Calu3 (cell line): ENCODE measurements around the gene APBA2. TPM values are rescaled to one million over a fixed set of nuclear protein-coding genes. Genes with fewer than 3 reads are reported as not detected.

Source experiments
- BruUV-seq: library from RNA; stranded (reverse); fragments of 400-500 nt; replicated peaks from 2 replicates; lab custom pipeline; 2021; lab: Mats Ljungman, UMichigan
- CTCF ChIA-PET: fragments of 300-600 bp; sonication (Branson Sonifier 250); formaldehyde crosslinking; loops from one replicate; lab custom pipeline; 2022; ENCODE audit warnings: antibody characterized with exemption; lab: Charles Lee
- DNase-seq: peaks from one replicate; pipeline ENCODE4 v3.0.0; 2022
- H3K27ac Mint-ChIP-seq: one replicate; pipeline ENCODE4 v1.8.0; 2022; ENCODE audit warnings: mixed read lengths; ENCODE audit not compliant: unreplicated experiment
- H3K27me3 Mint-ChIP-seq: one replicate; pipeline ENCODE4 v1.8.0; 2022; ENCODE audit warnings: mixed read lengths; ENCODE audit not compliant: unreplicated experiment
- H3K36me3 Mint-ChIP-seq: one replicate; pipeline ENCODE4 v1.8.0; 2022; ENCODE audit warnings: mild to moderate bottlenecking, moderate library complexity, mixed read lengths; ENCODE audit not compliant: insufficient read depth, unreplicated experiment
- H3K4me1 Mint-ChIP-seq: one replicate; pipeline ENCODE4 v1.8.0; 2022; ENCODE audit warnings: mild to moderate bottlenecking, low read depth, mixed read lengths; ENCODE audit not compliant: unreplicated experiment
- H3K4me3 Mint-ChIP-seq: one replicate; pipeline ENCODE4 v1.8.0; 2022; ENCODE audit warnings: mild to moderate bottlenecking, low read depth, moderate library complexity, mixed read lengths; ENCODE audit not compliant: unreplicated experiment
- H3K9me3 Mint-ChIP-seq: one replicate; pipeline ENCODE4 v1.8.0; 2022; ENCODE audit warnings: low read depth, mixed read lengths; ENCODE audit not compliant: unreplicated experiment
- CTCF ChIP-seq: fragments of 200-600 bp; IDR thresholded peaks from one replicate; pipeline ENCODE4 v1.8.0; 2022; ENCODE audit warnings: antibody characterized with exemption; ENCODE audit not compliant: unreplicated experiment
- intact Hi-C: fragments of 100-400 bp; cut with micrococcal nuclease; formaldehyde crosslinking; loops from one replicate; pipeline ENCODE4 v1.10.0; 2022; ENCODE audit not compliant: unreplicated experiment
- total RNA-seq: library from RNA; stranded (reverse); gene quantifications from 2 replicates; pipeline ENCODE4 v1.2.3, GENCODE V29; 2022

The APBA2 gene
- total RNA-seq, 1 experiment from 2014 or later, result not detected

DNA sequence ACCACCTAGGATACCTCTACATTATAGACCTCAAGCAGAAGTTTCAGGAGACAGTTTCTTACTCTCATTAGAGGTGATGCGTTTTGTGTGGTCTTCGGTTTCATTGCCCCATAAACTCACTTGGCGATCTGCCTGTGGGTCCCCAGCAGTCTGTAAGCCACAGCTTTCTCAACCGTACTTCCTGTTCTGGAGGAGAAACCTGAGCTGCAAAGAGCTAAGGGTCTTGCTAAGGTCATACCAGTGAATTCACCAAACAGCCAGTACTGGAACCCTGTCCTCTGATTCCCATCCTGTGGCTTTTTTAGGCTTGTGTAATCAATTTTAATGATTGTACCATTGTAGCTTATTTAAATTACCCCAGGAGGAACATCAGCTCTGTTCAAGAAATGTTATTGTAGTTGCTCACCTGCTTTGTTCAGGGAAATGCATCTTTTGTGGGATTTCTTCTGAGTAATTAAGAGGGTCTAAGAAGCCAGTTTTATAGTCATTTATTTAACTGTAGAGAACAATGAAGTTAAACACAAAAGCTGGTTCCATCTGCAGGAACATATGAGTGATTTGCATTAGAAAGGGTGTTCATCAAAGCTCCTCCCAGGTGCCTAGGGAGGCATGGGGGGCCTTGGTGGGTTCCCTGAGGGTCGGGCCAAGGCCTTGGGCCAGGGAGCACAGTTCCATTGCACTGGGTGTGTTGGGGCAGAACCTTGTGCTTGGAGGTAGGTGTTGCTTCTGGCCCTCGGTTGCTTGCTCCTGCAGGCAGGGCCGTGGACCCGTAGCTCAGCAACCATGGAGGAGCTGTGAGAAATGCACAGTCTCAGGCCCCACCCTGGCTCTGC, 69.6 kb downstream of the APBA2 start:
- H3K27ac Mint-ChIP-seq, result no peak overlapping the region
- intact Hi-C loops, result no loop called here
- no peak for DNase-seq
- no peak overlapping the region for H3K4me3 Mint-ChIP-seq
- no peaks in the 10 kb centered on the region for H3K4me1 Mint-ChIP-seq
- BruUV-seq, result no TSS peak
- H3K9me3 Mint-ChIP-seq, result peaks cover 3% of the 10 kb centered on the region
- H3K27me3 Mint-ChIP-seq, result no peaks in the 10 kb centered on the region
- CTCF ChIA-PET, result no interaction called here
- no peaks in the 10 kb centered on the region for H3K36me3 Mint-ChIP-seq
- TF ChIP-seq CTCF, result no peak

- no peak for DNase-seq
- H3K27ac Mint-ChIP-seq, result no peak overlapping the region
- H3K4me3 Mint-ChIP-seq, result no peak overlapping the region
- CTCF ChIA-PET, result no interaction called here
- BruUV-seq, result no TSS peak
- no peaks in the 10 kb centered on the region for H3K4me1 Mint-ChIP-seq
- H3K36me3 Mint-ChIP-seq, result no peaks in the 10 kb centered on the region
- peaks cover 3% of the 10 kb centered on the region for H3K9me3 Mint-ChIP-seq
- intact Hi-C loops, result no loop called here
- TF ChIP-seq CTCF, result no peak
- H3K27me3 Mint-ChIP-seq, result no peaks in the 10 kb centered on the region
Observed at GRCh38 chr15:28955993-28956421, 70.2 kb downstream of the APBA2 start.

GRCh38 chr15:28956491-28956890, 70.7 kb downstream of the APBA2 start:
- H3K27me3 Mint-ChIP-seq, result no peaks in the 10 kb centered on the region
- CTCF ChIA-PET, result no interaction called here
- intact Hi-C loops, result no loop called here
- no peak overlapping the region for H3K27ac Mint-ChIP-seq
- no TSS peak for BruUV-seq
- H3K36me3 Mint-ChIP-seq, result no peaks in the 10 kb centered on the region
- no peak overlapping the region for H3K4me3 Mint-ChIP-seq
- no peaks in the 10 kb centered on the region for H3K4me1 Mint-ChIP-seq
- no peak for TF ChIP-seq CTCF
- H3K9me3 Mint-ChIP-seq, result peaks cover 3% of the 10 kb centered on the region
- no peak for DNase-seq

DNA sequence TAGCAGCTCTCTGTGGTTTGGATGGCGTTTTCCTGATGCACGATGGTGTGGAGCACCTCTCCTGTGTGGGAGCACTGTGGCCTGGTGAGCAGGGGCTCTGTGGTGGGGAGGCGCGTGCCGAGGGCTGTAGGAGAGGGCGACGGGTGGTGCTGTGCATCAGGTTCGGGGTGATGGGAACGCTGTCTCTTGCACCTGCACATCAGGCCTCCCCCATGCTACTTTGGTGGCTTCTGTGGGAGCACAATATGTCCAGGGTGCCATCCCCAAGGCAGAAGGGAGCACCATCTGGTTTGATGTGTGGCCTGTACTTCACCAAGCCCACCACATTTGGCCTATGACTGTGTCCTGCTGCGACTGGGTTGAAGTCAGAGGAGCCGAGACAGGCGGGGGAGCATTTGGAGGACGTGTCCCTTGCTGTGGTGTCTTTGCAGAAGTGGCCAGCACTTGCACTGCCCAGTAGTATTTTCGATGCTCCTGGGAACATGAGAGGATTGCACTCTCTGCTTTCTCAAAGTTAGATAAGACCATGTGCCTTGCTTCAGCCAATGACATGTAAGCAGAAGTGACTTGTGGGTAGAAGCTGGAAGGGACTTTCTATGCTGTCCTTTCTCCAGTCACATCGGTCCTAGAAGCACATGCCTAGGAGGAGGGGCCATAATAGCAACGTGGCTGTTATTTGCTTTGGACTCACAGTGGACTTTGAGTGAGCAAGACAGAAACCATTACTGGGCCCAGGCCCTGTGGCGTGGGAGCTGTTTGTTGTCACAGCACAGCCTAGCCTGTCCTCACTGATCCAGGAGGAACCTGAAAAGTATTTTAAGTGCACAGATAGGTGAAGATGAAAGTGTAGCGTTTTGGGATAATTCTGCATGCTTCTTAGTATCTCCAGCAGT, 72.1 kb downstream of the APBA2 start:
- no peak for DNase-seq
- Mint-ChIP-seq H3K4me1 (no peaks in the 10 kb centered on the region), H3K36me3 (no peaks in the 10 kb centered on the region), H3K9me3 (peaks cover 3% of the 10 kb centered on the region), H3K4me3 (no peak overlapping the region), H3K27ac (no peak overlapping the region), H3K27me3 (no peaks in the 10 kb centered on the region)
- intact Hi-C loops, result no loop called here
- CTCF ChIA-PET, result no interaction called here
- BruUV-seq, result no TSS peak
- TF ChIP-seq CTCF, result no peak
